Body of pancreas (tissue), 4 donors: ENCODE data around the gene PIBF1. TPM values are rescaled to one million over a fixed set of nuclear protein-coding genes. Genes with fewer than 3 reads are reported as not detected.
A peak's percentile ranks its signal among the peaks of the same experiment; 100 is the strongest.

Experiments
- ATAC-seq: fragments of 150-250 bp; one replicate; pipeline ENCODE4 v1.9.1; 2016
- DNase-seq, 4 donors: peaks; one replicate each; pipeline ENCODE4 v3.0.0-alpha.2; 2019
- H3K27ac ChIP-seq, 4 donors: fragments of 200-600 bp; sonication (generic); 1 replicate in 3 of 4; 2 replicates in 1 of 4; pipeline versions ENCODE4 v1.5.1 to v1.6.1; 2016 to 2019; ENCODE audit warnings: mild to moderate bottlenecking in 1 of 4, mixed read lengths in 1 of 4, moderate library complexity in 1 of 4
- H3K27me3 ChIP-seq, 2 donors: fragments of 200-600 bp; sonication (generic); one replicate each; pipeline ENCODE4 v1.6.0; 2016; ENCODE audit warnings: mild to moderate bottlenecking in 1 of 2
- H3K36me3 ChIP-seq, 2 donors: fragments of 200-600 bp; sonication (generic); replicated peaks in 1 of 2; 2 replicates each; pipeline ENCODE4 v1.5.1; 2016; ENCODE audit warnings: low read depth in 2 of 2; ENCODE audit not compliant: insufficient read depth in 1 of 2
- H3K4me1 ChIP-seq: fragments of 200-600 bp; sonication (generic); one replicate; pipeline ENCODE4 v1.6.0; 2016
- H3K4me3 ChIP-seq, 2 donors: fragments of 200-600 bp; sonication (generic); 1 replicate in 1 of 2; 2 replicates in 1 of 2; pipeline ENCODE4 v1.5.1; 2016 to 2019
- H3K9me3 ChIP-seq, 3 donors: fragments of 200-600 bp; sonication (generic); 1 replicate in 2 of 3; 2 replicates in 1 of 3; pipeline ENCODE4 v1.5.1; 2016
- CTCF ChIP-seq, 7 experiments: fragments of 450-650 bp in 4 of 7; fragments of 200-600 bp in 3 of 7; sonication (generic) in 3 of 7; IDR thresholded peaks; one replicate each; pipeline ENCODE4 v1.5.1; 2016 to 2019; ENCODE audit warnings: antibody characterized with exemption in 7 of 7
- POLR2A ChIP-seq, 3 donors: fragments of 450-650 bp; IDR thresholded peaks; one replicate each; pipeline ENCODE4 v1.6.1; 2016; ENCODE audit warnings: antibody characterized with exemption in 3 of 3, mild to moderate bottlenecking in 2 of 3
- WGBS, 2 donors: methylation state at CpG; one replicate each; pipeline ENCODE4 v1.1.5; 2017; 5-methylcytosine and 5-hydroxymethylcytosine counted together
- intact Hi-C: fragments of 100-400 bp; cut with DNase I; formaldehyde crosslinking; loops from one replicate; pipeline ENCODE4 v1.15.1; 2023
- total RNA-seq, 2 donors: library from RNA; depleted of rRNA; stranded (reverse); fragments of >200 nt; gene quantifications; one replicate each; pipeline ENCODE4 v1.1.0, GENCODE V29; 2016

Gene PIBF1
- total RNA-seq, 2 donors from 2014 or later, result 7.6 to 25.9 TPM

DNA sequence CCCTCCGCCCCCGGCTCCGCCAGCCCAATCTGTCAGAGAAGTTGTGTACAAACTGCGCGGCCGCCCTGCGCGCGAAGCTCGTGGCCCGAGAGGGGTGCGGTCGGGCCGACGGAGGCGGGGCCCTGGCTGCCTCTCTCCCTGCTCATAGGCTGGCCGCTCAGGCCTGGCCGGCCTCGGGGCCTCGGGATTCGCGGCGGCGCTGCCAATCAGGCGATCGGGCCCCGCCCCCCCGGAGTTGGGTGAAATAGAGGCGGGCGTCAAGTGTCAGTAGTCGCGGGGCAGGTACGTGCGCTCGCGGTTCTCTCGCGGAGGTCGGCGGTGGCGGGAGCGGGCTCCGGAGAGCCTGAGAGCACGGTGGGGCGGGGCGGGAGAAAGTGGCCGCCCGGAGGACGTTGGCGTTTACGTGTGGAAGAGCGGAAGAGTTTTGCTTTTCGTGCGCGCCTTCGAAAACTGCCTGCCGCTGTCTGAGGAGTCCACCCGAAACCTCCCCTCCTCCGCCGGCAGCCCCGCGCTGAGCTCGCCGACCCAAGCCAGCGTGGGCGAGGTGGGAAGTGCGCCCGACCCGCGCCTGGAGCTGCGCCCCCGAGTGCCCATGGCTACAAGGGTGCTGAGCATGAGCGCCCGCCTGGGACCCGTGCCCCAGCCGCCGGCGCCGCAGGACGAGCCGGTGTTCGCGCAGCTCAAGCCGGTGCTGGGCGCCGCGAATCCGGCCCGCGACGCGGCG lies 277.0 kb downstream of the PIBF1 start, which contains the start of gene KLF5:
KLF5 (plus strand) TSS at position 270 of the 724 bp plus-strand sequence; CDS start at position 593, 323 bp downstream.
- no peaks in the 10 kb centered on the region for H3K36me3 ChIP-seq
- peak within 1 kb of the TSS; percentile 86 to 93 (median 89) for H3K27ac ChIP-seq
- peak within 1 kb of the TSS; percentile 61 to 82 for H3K4me3 ChIP-seq
- TF ChIP-seq POLR2A (IDR thresholded peaks at IDR 0.05) (peak; percentile 98 to 99 (median 98)), CTCF (IDR thresholded peaks at IDR 0.05) (peak in 1 of 7 experiments; percentile 9)
- no peaks in the 10 kb centered on the region for H3K27me3 ChIP-seq
- intact Hi-C loops, result no loop called here
- no peaks in the 10 kb centered on the region for H3K9me3 ChIP-seq
- ATAC-seq (peak; percentile 94), DNase-seq (peak; percentile 97 to 99 (median 98))
- H3K4me1 ChIP-seq, result peaks cover 30% of the 10 kb centered on the region
- 0% methylated on average over 6 to 86 of the region's 93 CpGs for WGBS, 2 donors

GRCh38 chr13:73059460-73060250 lies 277.7 kb downstream of the PIBF1 start:
- no peaks in the 10 kb centered on the region for H3K27me3 ChIP-seq
- H3K4me3 ChIP-seq, result peak overlapping the region; percentile 61 to 82
- WGBS, 2 donors, result 0 to 1% methylated on average over 28 to 66 of the region's 68 CpGs
- H3K36me3 ChIP-seq, result no peaks in the 10 kb centered on the region
- ATAC-seq, result peak; percentile 80
- no peaks in the 10 kb centered on the region for H3K9me3 ChIP-seq
- intact Hi-C loops, result no loop called here
- H3K27ac ChIP-seq, result peak overlapping the region; percentile 86 to 93 (median 89)
- peak; percentile 82 to 88 (median 86) for DNase-seq
- H3K4me1 ChIP-seq, result peaks cover 30% of the 10 kb centered on the region
- peak; percentile 14 to 83 (median 40) for TF ChIP-seq CTCF (IDR thresholded peaks at IDR 0.05)
- TF ChIP-seq POLR2A (IDR thresholded peaks at IDR 0.05), result no peak

- 2 to 4% methylated on average over 26 of the region's 26 CpGs for WGBS, 2 donors
- peaks cover 38% of the 10 kb centered on the region for H3K4me1 ChIP-seq
- H3K27ac ChIP-seq, result peak overlapping the region; percentile 46 to 89 (median 88)
- TF ChIP-seq POLR2A (IDR thresholded peaks at IDR 0.05), result no peak
- no peak for TF ChIP-seq CTCF (IDR thresholded peaks at IDR 0.05)
- intact Hi-C loops, result no loop called here
- no peak for ATAC-seq
- H3K36me3 ChIP-seq, result no peaks in the 10 kb centered on the region
- H3K9me3 ChIP-seq, result no peaks in the 10 kb centered on the region
- no peaks in the 10 kb centered on the region for H3K27me3 ChIP-seq
- peak overlapping the region; percentile 53 to 61 for H3K4me3 ChIP-seq
- peak in 3 of 4 donors; percentile 30 to 44 (median 42) for DNase-seq
Measured at GRCh38 chr13:73060251-73061160, 278.6 kb downstream of the PIBF1 start.

GRCh38 chr13:73061473-73061872 lies 279.5 kb downstream of the PIBF1 start:
- H3K9me3 ChIP-seq, result no peaks in the 10 kb centered on the region
- peak overlapping the region in 1 of 4 donors; percentile 89 for H3K27ac ChIP-seq
- no peaks in the 10 kb centered on the region for H3K27me3 ChIP-seq
- intact Hi-C loops, result no loop called here
- peaks cover 47% of the 10 kb centered on the region for H3K4me1 ChIP-seq
- TF ChIP-seq CTCF (IDR thresholded peaks at IDR 0.05) (no peak), POLR2A (IDR thresholded peaks at IDR 0.05) (no peak)
- DNase-seq, result no peak
- H3K4me3 ChIP-seq, result no peak overlapping the region
- no peak for ATAC-seq
- WGBS, 2 donors, result 57 to 65% methylated on average over 6 of the region's 6 CpGs
- H3K36me3 ChIP-seq, result no peaks in the 10 kb centered on the region
